Measurements from ENCODE around the gene UBAC1.
"Not testable (repeated sequence)": the region's sequence is repeated elsewhere in the genome, so short reads cannot be mapped to it uniquely, and the experiment has no call there.

The UBAC1 gene

DNA sequence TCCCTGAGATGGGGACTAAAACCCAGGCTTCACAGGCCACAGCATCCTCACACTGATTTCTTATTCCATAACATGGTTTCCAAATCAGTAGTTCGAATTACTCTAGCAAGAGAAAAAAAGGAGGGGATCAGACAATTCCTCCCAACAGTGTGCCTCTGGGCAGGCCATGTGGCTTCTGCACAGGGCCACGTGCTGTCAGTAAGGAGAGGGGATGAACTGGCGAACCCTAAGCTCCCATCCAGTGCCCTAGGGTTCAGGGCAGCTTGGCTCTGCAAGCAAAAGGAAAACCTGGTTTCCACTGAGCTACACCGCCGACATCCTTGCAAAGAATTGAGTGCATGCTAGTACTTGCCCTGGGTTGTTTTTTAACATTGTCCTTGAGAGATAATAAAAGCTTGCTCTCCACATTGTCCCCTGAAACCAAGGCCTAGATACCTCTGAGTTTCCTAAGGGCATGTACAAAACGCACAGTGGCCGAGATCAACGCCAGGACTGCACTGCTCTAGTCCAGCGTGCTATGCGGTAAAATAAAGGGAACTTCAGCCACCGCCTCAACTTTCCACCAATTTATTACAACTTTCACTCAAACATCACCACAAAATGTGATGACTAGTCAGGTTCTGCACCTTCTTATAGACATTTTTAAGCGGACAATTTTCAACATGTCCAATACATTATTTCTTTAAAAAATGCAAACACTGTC, 58.4 kb downstream of the UBAC1 start:
- ATAC-seq = no peak
- H3K27ac Mint-ChIP-seq = no peak overlapping the region
- peaks cover 36% of the 10 kb centered on the region for H3K36me3 Mint-ChIP-seq
- H3K27me3 Mint-ChIP-seq = no peaks in the 10 kb centered on the region
- H3K4me1 Mint-ChIP-seq = peaks cover 57% of the 10 kb centered on the region
- no peak overlapping the region for H3K4me3 Mint-ChIP-seq
- peaks cover 4% of the 10 kb centered on the region for H3K9me3 Mint-ChIP-seq

DNA sequence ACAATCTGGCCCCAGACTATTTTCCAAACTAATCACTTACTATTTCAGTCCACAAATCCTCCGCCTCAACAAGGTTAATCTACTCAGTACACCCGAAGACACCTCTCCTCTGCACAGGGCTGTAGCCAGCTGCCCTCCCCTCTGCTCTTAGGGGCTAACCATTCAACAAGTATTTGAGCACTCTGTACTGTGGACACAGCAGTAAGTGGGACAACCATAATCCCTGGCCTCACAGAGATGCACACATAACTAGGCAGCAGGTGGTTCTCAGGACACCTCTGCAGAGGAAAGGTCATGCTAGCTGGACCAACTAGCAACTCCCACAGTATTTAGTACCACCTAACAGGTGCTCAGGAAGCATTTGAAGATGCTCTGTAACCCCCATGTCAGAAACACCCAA, 59.3 kb downstream of the UBAC1 start:
- ATAC-seq = no peak
- Mint-ChIP-seq H3K27ac (no peak overlapping the region), H3K4me1 (peaks cover 65% of the 10 kb centered on the region), H3K36me3 (peaks cover 38% of the 10 kb centered on the region), H3K27me3 (no peaks in the 10 kb centered on the region), H3K4me3 (no peak overlapping the region), H3K9me3 (peaks cover 4% of the 10 kb centered on the region)

DNA sequence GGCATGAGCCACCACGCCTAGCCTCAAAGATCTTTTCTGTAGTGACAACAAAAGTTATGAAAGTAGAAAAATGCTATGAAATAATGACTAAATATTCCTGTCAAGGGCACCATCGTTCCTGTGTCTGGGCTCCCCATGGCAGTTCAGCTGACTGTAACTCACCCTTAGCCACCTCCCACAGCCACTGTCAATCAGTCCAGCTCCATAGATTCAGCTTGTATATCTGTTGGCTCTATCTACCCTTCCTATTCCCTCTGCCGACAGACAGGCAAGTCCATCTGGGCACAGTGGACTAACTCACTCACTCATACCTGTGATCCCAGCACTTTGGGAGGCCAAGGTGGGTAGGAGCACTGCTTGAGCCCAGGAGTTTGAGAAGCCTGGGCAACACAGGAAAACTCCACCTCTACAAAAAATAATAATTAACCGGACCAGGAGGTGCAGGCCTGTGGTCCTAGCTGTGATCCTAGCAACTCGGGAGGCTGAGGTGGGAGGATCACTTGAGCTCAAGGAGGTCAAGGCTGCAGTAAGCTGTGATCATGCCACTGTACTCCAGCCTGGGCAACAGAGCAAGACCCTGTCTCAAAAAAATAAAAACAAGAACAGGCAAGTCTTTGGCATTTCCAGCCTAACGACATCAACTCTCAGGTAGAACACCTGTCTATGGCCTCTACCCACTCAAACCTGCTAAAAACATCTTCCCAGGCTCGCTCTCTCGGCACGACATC, 60.0 kb downstream of the UBAC1 start:
- H3K4me3 Mint-ChIP-seq = no peak overlapping the region
- H3K27ac Mint-ChIP-seq = no peak overlapping the region
- peaks cover 38% of the 10 kb centered on the region for H3K36me3 Mint-ChIP-seq
- peaks cover 69% of the 10 kb centered on the region for H3K4me1 Mint-ChIP-seq
- no peaks in the 10 kb centered on the region for H3K27me3 Mint-ChIP-seq
- ATAC-seq = no peak
- H3K9me3 Mint-ChIP-seq = peaks cover 4% of the 10 kb centered on the region

DNA sequence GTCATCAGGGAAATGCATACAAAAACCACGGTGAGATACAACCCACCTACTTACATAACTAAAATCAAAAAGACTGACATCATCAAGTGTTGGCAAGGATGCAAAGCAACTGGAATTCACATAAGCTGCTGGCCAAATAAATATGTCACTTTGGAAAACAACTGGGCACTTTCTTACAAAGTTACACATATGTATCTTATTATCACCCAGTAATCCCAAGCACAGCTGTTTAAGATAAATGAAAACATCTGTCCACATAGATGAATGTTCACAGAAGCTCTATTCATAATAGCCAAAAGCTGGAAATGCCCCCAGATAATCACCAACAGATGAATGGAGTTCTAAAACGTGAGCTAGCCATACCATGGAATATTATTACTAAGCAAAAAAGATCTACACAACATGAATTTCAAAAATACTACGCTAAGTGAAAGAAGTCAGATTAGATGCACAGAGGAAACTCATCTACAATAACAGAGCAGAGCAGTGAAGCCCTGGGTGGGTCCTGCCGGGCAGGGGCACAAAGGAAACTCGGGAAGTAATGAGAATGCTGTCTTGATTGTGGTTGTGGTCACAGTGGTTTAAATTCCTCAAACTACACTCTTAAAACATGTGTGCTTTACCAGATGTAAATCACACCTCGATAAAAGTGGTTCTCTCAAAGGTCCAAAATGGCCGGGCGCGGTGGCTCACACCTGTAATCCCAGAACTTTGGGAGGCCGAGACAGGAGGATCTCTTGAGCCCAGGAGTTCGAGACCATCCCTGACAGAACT, 62.4 kb downstream of the UBAC1 start:
- H3K27me3 Mint-ChIP-seq = no peaks in the 10 kb centered on the region
- ATAC-seq = no peak

DNA sequence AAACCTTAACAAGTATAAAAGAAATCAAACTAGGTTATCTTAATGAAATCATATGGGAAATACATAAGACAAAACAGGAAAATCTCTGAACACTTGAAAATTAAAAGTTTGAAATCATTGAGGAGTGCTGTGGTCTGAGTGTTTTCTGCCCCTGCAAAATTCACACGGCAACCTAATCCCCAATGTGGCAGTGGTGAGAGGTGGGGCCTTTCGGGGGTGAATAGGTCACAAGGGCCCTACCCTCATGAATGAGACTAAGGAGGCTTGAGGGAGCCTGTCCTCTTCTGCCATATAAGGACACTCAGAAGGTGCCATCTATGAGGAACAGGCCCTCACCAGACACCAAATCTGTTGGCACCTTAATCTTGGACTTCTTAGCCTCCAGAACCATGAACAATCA, 64.5 kb downstream of the UBAC1 start:
- no peak for ATAC-seq
- peaks cover 81% of the 10 kb centered on the region for H3K4me1 Mint-ChIP-seq
- no peak overlapping the region for H3K27ac Mint-ChIP-seq
- no peaks in the 10 kb centered on the region for H3K27me3 Mint-ChIP-seq
- no peak overlapping the region for H3K4me3 Mint-ChIP-seq
- H3K36me3 Mint-ChIP-seq = peaks cover 23% of the 10 kb centered on the region
- H3K9me3 Mint-ChIP-seq = peaks cover 4% of the 10 kb centered on the region

More for the DNA sequence above, 62.4 kb downstream of the UBAC1 start:
- peaks cover 69% of the 10 kb centered on the region for H3K4me1 Mint-ChIP-seq
- H3K27ac Mint-ChIP-seq = no peak overlapping the region
- H3K9me3 Mint-ChIP-seq = peaks cover 4% of the 10 kb centered on the region
- peaks cover 31% of the 10 kb centered on the region for H3K36me3 Mint-ChIP-seq
- H3K4me3 Mint-ChIP-seq = no peak overlapping the region

DNA sequence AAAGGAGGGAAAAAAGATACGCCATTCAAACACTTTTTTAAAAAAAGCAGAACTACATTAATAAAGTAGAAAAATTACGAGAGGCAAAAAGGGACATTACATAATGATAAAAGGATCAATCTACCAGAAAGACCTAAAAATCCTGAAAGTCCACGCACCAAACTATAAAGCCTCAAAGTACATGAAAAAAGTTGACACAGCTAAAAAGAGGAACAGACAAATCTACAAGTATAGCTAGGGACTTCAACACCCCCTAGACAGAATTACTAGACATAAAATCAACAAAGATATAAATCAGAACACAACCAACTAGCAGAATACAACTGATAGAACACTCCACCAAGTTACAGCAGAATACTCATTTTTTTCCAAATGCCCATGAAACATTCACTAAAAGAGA, 65.0 kb downstream of the UBAC1 start:
- ATAC-seq = no peak
- Mint-ChIP-seq H3K4me3 (no peak overlapping the region), H3K4me1 (peaks cover 79% of the 10 kb centered on the region), H3K27ac (no peak overlapping the region), H3K27me3 (no peaks in the 10 kb centered on the region), H3K36me3 (peaks cover 21% of the 10 kb centered on the region), H3K9me3 (peaks cover 4% of the 10 kb centered on the region)

DNA sequence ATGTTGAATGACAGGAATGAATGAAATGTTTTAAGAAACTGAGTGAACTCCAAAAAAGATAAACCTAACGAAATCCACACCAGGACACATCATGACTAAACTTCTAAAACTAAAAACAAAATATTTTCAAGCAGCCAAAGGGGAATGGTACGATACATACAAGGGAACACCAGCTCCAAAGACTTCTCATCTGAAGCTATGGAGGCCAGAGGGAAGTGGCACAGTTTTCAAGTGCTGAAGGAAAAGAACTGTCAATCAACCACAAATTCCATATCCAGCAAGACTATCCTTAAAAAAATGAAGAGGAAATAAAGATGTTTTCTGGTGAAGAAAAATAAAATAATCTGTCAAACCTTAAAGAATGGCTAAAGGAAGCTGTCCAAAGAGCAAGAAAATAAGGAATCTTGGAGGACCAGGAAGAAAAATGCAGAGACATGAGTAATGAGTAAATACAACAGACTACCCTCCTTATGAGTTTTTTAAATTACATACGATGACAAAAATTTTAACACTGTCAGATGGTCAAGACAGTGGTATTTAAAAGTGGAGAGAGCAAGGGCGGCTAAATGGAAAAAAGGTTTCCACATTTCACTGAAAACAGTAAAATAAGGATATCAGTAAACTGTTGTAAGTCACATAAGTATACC, 65.8 kb downstream of the UBAC1 start:
- no peak overlapping the region for H3K4me3 Mint-ChIP-seq
- peaks cover 85% of the 10 kb centered on the region for H3K4me1 Mint-ChIP-seq
- ATAC-seq = no peak
- H3K36me3 Mint-ChIP-seq = peaks cover 17% of the 10 kb centered on the region
- H3K27me3 Mint-ChIP-seq = no peaks in the 10 kb centered on the region
- H3K27ac Mint-ChIP-seq = no peak overlapping the region
- H3K9me3 Mint-ChIP-seq = peaks cover 4% of the 10 kb centered on the region

DNA sequence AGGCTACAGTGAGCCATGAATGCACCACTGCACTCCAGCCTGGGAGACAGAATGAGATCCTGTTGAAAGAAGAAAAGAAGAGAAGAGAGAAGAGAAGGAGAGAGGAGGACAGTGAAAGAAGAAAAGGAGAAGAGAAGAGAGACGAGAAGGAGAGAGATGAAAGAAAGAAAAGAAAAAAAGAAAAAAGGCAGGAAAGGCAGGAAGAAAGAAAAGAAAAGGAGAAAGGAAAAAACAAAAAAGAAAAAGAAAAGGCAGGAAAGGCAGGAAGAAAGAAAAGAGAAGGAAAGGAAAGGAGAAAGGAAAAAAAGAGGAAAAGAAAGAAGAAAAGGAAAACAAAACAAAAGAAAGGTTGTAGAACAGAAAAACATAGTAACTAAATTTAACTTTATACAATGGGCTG, 68.1 kb downstream of the UBAC1 start:
- no peaks in the 10 kb centered on the region for H3K9me3 Mint-ChIP-seq
- H3K36me3 Mint-ChIP-seq = peaks cover 5% of the 10 kb centered on the region
- H3K4me3 Mint-ChIP-seq = no peak overlapping the region
- no peaks in the 10 kb centered on the region for H3K27me3 Mint-ChIP-seq
- ATAC-seq = no peak
- H3K4me1 Mint-ChIP-seq = peaks cover 85% of the 10 kb centered on the region
- H3K27ac Mint-ChIP-seq = no peak overlapping the region

DNA sequence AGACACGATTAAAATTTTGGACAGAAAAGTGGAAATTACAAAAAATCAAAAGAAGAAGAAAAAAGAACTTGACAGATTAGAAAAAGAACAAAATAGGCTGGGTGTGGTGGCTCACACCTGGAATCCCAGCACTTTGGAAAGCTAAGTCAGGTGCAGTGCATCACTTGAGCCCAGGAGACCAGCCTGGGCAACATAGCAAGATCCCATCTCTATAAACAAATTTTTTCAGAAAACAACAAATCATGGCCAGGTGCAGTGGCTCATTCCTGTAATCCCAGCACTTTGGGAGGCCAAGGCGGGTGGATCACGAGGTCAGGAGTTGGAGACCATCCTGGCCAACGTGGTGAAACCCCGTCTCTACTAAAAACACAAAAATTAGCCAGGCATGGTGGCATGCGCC, 68.8 kb downstream of the UBAC1 start:
- H3K4me3 Mint-ChIP-seq, H3K36me3 Mint-ChIP-seq, ATAC-seq, H3K27ac Mint-ChIP-seq, H3K27me3 Mint-ChIP-seq, H3K9me3 Mint-ChIP-seq: not testable (repeated sequence)
- H3K4me1 Mint-ChIP-seq = peaks cover 85% of the 10 kb centered on the region

DNA sequence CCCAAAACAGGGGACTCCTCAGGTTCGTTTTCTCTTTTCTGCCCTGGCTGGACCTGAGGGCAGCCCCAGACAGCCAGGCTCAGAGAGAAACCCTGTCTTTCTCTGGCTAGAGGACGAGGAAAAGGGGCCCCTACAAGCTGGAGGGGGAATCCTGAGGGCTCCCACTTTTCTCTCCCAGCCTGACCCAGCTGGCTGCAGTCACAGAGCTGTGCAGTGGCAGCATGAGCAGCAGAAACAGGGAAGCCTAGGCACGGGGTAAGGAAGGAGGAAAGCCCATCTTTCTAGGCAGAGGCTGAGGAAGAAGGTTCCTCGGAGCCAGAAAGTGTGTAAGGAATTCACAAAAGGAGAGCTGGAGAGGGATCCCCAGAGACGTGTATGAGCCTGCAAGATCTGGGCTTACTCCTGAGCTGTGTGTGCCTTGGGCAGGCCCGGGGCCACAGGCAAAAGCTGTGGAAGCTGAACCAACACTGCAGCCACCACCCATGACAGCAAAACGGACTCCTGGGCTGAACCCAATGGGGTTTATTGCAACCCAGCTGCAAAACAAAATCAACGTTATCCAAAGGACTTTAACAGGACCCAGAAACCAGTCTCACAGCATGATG, 70.0 kb downstream of the UBAC1 start:
- peaks cover 87% of the 10 kb centered on the region for H3K4me1 Mint-ChIP-seq
- no peak overlapping the region for H3K27ac Mint-ChIP-seq
- H3K27me3 Mint-ChIP-seq = no peaks in the 10 kb centered on the region
- H3K36me3 Mint-ChIP-seq = peaks cover 2% of the 10 kb centered on the region
- H3K4me3 Mint-ChIP-seq = no peak overlapping the region
- H3K9me3 Mint-ChIP-seq = no peaks in the 10 kb centered on the region
- no peak for ATAC-seq

DNA sequence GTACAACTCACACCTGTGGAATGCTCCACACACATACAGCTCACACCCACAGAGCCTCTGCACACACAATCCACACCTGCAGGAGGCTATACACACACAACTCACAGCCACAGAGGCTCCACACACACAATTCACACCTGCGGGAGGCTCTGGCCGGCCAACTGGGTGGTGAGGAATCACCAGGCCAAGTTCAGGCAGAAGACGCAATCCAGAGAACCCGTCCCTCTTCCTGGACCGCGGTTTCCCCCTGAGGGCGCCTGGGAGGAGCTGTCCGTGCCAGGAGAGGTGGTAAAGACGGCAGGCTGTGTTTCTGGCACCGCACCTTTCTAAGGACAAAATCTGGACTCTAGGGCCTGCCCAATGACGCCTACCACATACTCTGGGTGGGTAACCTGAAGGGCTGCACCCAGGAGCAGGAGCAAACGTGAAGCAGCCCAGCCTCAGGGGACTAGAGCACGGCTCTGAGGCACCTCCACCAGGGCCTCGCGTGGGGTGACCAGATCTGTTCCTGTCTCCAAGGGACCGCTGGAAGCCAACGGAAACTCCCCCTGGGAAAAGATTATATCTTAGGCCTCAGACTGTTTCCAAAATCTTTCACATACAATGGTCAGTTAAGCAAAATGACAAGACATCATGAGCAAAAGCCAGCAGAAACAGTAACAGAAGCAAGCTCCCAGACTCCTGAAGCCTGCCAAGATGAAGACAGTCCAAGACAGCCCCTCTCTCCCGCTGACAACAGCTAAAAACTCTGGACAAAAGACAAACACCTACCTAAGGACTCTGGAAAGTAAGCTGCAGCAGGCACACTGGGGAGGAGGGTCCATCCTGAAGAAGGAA, 70.8 kb downstream of the UBAC1 start:
- no peaks in the 10 kb centered on the region for H3K27me3 Mint-ChIP-seq
- H3K4me1 Mint-ChIP-seq = peaks cover 87% of the 10 kb centered on the region
- peaks cover 5% of the 10 kb centered on the region for H3K36me3 Mint-ChIP-seq
- no peaks in the 10 kb centered on the region for H3K9me3 Mint-ChIP-seq
- H3K4me3 Mint-ChIP-seq = no peak overlapping the region
- ATAC-seq = no peak
- H3K27ac Mint-ChIP-seq = no peak overlapping the region

DNA sequence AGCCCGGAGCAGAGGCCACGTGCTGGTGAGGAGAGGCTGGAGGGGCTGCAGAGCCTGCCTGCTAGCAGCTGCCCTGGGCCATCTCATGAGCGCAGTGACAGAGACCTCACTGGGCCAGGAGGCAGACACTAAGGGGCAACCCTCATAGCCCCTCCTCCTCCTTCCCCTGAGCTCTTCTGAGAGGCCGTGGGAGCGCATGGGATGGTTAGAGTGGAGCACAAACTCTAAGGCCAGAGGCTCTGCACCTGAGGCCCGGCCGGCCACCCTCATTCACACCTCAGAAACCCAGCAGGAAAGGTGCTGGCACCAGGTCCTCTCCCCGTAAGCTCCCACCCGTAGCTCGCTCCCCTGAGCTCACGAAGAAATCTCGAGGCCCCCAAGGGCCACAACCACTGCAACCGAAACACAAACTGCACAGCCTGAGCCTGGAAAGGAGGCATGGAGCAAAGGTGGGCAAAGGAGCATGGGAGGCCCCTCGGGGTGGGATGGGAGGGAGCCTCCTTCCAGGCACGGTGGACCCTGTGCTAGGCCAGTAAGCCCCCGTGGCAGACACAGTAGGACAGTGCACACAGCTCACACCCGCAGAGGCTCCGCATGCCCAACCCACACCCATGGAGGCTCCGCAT, 71.5 kb downstream of the UBAC1 start:
- Mint-ChIP-seq H3K36me3 (peaks cover 5% of the 10 kb centered on the region), H3K27me3 (no peaks in the 10 kb centered on the region), H3K4me3 (no peak overlapping the region), H3K9me3 (no peaks in the 10 kb centered on the region), H3K27ac (no peak overlapping the region), H3K4me1 (peaks cover 87% of the 10 kb centered on the region)
- ATAC-seq = no peak

DNA sequence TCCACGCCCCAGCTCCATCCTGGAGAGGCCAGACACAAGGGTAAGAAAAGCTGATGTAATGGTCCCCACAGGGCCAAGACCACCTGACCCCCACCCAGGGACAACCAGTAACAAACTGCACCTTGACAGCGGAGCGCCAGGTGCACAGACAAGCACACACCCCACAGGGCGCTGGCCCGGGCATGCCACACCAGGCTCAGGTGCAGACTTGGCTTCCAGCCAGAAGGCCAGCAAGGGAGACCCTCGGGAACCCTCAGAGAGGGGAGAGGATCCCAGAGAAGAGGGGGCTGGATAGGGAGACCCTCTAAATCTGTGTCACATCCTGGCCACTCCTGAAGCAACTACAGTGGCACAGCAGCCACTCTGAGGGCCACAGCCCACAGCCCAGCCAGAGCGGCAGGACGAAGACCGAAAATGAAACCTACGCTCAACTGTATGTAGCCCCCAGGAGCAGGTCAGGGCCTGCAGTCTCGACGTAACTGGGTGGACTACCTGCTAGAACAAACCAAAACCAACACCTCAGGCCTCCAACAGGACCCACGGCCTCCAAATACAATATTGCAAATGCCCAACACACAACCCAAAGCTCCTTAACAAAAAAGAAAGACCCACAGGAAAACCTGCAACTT, 72.3 kb downstream of the UBAC1 start:
- Mint-ChIP-seq H3K36me3 (peaks cover 5% of the 10 kb centered on the region), H3K4me1 (peaks cover 87% of the 10 kb centered on the region), H3K27ac (no peak overlapping the region), H3K27me3 (no peaks in the 10 kb centered on the region), H3K9me3 (no peaks in the 10 kb centered on the region), H3K4me3 (no peak overlapping the region)
- ATAC-seq = no peak

Measured in stimulated activated memory B cell treated with anti-CD40 and anti-IgM and Interleukin-4, amounts not matched to agents 10 μg/mL and 1 μg/mL and 100 μg/mL, for 72 hours (primary cell).